Peyer's patch (tissue), 4 donors: ENCODE measurements around the gene PKMYT1. TPM values are rescaled to one million over a fixed set of nuclear protein-coding genes. Genes with fewer than 3 reads are reported as not detected.

Source experiments
- DNase-seq, 3 donors: peaks; one replicate each; pipeline ENCODE4 v3.0.0-alpha.2; 2017 to 2019
- H3K27ac ChIP-seq, 4 donors: fragments of 200-600 bp; sonication (generic); one replicate each; pipeline ENCODE4 v1.5.1; 2016 to 2019
- H3K27me3 ChIP-seq, 2 donors: fragments of 200-600 bp; sonication (generic); one replicate each; pipeline ENCODE4 v1.5.1; 2019
- H3K36me3 ChIP-seq, 3 donors: fragments of 200-600 bp; sonication (generic); one replicate each; pipeline ENCODE4 v1.5.1; 2016 to 2019
- H3K4me1 ChIP-seq, 4 donors: fragments of 200-600 bp; sonication (generic); one replicate each; pipeline ENCODE4 v1.5.1; 2016 to 2019
- H3K4me3 ChIP-seq, 4 donors: fragments of 200-600 bp; sonication (generic); 1 replicate in 3 of 4; 2 replicates in 1 of 4; pipeline ENCODE4 v1.5.1; 2016 to 2019; ENCODE audit warnings: mild to moderate bottlenecking in 1 of 4
- H3K9me3 ChIP-seq, 4 donors: fragments of 200-600 bp; sonication (generic); one replicate each; pipeline ENCODE4 v1.5.1; 2016 to 2019; ENCODE audit warnings: mild to moderate bottlenecking in 1 of 4
- CTCF ChIP-seq, 6 experiments: fragments of 450-650 bp in 4 of 6; fragments of 200-600 bp in 2 of 6; sonication (generic) in 1 of 6; IDR thresholded peaks; one replicate each; pipeline ENCODE4 v1.5.1; 2017 to 2019; ENCODE audit warnings: antibody characterized with exemption in 6 of 6, mild to moderate bottlenecking in 3 of 6, moderate library complexity in 1 of 6
- POLR2A ChIP-seq, 2 donors: fragments of 450-650 bp; IDR thresholded peaks; one replicate each; pipeline ENCODE4 v1.5.1; 2017; ENCODE audit warnings: antibody characterized with exemption in 2 of 2, mild to moderate bottlenecking in 2 of 2, moderate library complexity in 2 of 2
- total RNA-seq, 4 donors: library from RNA; depleted of rRNA; stranded (reverse); fragments of >200 nt; gene quantifications; one replicate each; pipeline ENCODE4 v1.1.0, GENCODE V29; 2016

The PKMYT1 gene
- total RNA-seq, 4 donors from 2014 or later, result 4.3 to 23.9 (median 6.0) TPM

- no peaks in the 10 kb centered on the region for H3K36me3 ChIP-seq
- peak overlapping the region in 3 of 4 donors; percentile 63 to 96 (median 84) for H3K27ac ChIP-seq
- peak overlapping the region; percentile 34 to 58 (median 46) for H3K4me3 ChIP-seq
- DNase-seq, result peak in 2 of 3 donors; percentile 71 to 77
- TF ChIP-seq CTCF (IDR thresholded peaks at IDR 0.05) (no peak), POLR2A (IDR thresholded peaks at IDR 0.05) (peak; percentile 22 to 51)
- no peaks in the 10 kb centered on the region for H3K9me3 ChIP-seq
- peaks cover 8 to 31% (median 14%) of the 10 kb centered on the region in 4 donors for H3K4me1 ChIP-seq
- no peaks in the 10 kb centered on the region for H3K27me3 ChIP-seq
Observed at GRCh38 chr16:3004781-3005284, 24.6 kb upstream of the PKMYT1 start.

- DNase-seq, result peak in 1 of 3 donors; percentile 62
- Histone ChIP-seq H3K4me1 (peaks cover 8 to 31% (median 14%) of the 10 kb centered on the region in 4 donors), H3K9me3 (no peaks in the 10 kb centered on the region), H3K4me3 (peak overlapping the region in 3 of 4 donors; percentile 42 to 58 (median 53)), H3K27me3 (no peaks in the 10 kb centered on the region), H3K36me3 (no peaks in the 10 kb centered on the region), H3K27ac (peak overlapping the region in 1 of 4 donors; percentile 96)
- no peak for TF ChIP-seq POLR2A (IDR thresholded peaks at IDR 0.05)
- TF ChIP-seq CTCF (IDR thresholded peaks at IDR 0.05), result no peak
Observed at GRCh38 chr16:3004319-3004718, 24.1 kb upstream of the PKMYT1 start.

GRCh38 chr16:3003582-3004270 lies 23.5 kb upstream of the PKMYT1 start:
- H3K4me3 ChIP-seq, result peak overlapping the region in 3 of 4 donors; percentile 25 to 58 (median 42)
- H3K27me3 ChIP-seq, result no peaks in the 10 kb centered on the region
- DNase-seq, result peak; percentile 95 to 99 (median 98)
- H3K9me3 ChIP-seq, result no peaks in the 10 kb centered on the region
- TF ChIP-seq POLR2A (IDR thresholded peaks at IDR 0.05), result peak; percentile 69 to 86
- peak; percentile 51 to 86 (median 62) for TF ChIP-seq CTCF (IDR thresholded peaks at IDR 0.05)
- peak overlapping the region in 1 of 4 donors; percentile 96 for H3K27ac ChIP-seq
- H3K36me3 ChIP-seq, result no peaks in the 10 kb centered on the region
- H3K4me1 ChIP-seq, result peaks cover 8 to 29% (median 14%) of the 10 kb centered on the region in 4 donors

- Histone ChIP-seq H3K36me3 (no peaks in the 10 kb centered on the region), H3K9me3 (no peaks in the 10 kb centered on the region), H3K27ac (no peak overlapping the region), H3K4me1 (peaks cover 0 to 5% (median 2%) of the 10 kb centered on the region in 4 donors), H3K4me3 (no peak overlapping the region), H3K27me3 (no peaks in the 10 kb centered on the region)
- TF ChIP-seq CTCF (IDR thresholded peaks at IDR 0.05), result no peak
- no peak for TF ChIP-seq POLR2A (IDR thresholded peaks at IDR 0.05)
- no peak for DNase-seq
Observed at GRCh38 chr16:3001316-3001715, 21.1 kb upstream of the PKMYT1 start.

- peaks cover 0 to 4% (median 0%) of the 10 kb centered on the region in 4 donors for H3K4me1 ChIP-seq
- H3K27ac ChIP-seq, result no peak overlapping the region
- H3K9me3 ChIP-seq, result no peaks in the 10 kb centered on the region
- no peak overlapping the region for H3K4me3 ChIP-seq
- H3K27me3 ChIP-seq, result no peaks in the 10 kb centered on the region
- H3K36me3 ChIP-seq, result no peaks in the 10 kb centered on the region
- TF ChIP-seq CTCF (IDR thresholded peaks at IDR 0.05) (no peak), POLR2A (IDR thresholded peaks at IDR 0.05) (no peak)
- DNase-seq, result no peak
Observed at GRCh38 chr16:3000540-3000939, 20.3 kb upstream of the PKMYT1 start.
